ENCODE results near the gene NOL3.
A peak's percentile ranks its signal among the peaks of the same experiment; 100 is the strongest.

The NOL3 gene

DNA sequence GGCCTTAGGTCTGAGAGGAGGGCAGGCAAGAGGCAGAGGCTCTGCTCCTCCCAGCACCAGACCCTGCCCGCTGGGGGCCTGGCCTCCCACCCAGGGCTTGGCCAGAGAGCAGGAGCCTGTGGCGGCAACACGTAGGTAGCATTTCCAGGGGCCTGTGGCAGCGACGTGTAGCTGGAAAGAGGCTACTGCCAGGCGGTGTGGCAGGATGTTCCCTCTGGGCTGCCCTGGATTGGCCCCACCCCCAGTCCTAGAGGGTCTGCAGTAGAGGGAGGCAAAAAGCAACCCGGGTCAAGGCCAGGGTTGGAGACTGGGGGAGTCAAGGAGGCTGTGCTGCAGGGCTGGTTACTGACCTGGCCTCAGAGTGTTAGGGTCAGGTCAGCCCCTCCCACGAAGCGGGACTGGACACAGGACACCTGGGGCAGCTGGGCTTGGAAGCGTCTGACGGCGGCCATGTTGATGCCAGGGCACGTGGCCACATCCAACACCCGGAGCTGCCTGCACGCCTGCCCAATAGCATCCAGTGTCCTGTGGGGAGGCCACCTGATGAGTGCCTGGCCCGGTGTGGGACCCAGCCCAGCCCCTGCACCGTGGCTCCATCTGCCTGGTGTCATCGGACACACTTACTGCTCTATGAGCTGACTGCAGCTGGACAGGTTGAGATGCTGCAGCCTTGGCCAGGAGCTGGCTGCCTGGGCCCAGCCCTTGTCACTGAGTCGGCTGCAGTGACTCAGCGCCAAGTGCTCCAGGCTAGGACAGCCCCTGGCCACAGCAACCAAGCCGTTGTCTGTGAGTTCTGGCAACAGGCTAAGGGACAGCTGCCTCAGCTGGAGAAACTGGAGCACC, 37.1 kb downstream of the NOL3 start:
- no peak for DNase-seq

DNA sequence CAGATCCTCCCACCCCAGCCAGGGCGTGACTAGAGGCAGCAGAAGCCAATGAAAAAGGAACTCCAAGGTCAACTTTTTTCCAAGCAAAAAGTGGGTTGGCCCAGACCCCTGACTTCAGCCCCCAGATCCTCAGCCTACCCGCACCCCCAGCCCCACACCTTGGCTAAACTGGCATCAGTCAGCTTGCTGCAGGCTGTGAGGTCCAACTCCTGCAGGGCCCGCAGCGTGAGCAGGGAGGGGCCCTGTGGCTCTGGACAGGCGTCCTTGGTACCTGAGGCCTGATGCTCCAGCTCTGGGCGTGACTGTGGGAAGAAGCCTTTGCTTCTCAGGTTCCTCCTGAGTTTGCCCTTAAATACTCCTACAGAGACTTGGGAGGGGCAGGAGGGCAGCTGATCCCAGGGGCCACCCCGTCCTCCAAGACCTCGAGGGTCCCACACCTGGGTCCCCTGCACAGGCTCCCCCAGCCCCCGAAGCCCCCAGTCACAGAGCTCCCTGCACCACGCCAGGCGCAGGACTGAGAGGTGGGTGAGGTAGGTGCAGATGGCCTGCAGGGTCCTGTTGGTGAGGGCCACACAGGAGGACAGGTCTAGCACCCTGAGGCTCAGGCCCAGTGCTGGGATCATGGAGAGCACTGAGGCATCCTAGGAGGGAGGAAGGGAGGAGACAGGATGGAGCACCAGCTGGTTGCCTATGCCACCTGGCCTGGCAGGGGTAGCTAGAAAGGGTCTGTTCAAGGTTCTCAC, 38.0 kb downstream of the NOL3 start:
- DNase-seq: no peak

DNA sequence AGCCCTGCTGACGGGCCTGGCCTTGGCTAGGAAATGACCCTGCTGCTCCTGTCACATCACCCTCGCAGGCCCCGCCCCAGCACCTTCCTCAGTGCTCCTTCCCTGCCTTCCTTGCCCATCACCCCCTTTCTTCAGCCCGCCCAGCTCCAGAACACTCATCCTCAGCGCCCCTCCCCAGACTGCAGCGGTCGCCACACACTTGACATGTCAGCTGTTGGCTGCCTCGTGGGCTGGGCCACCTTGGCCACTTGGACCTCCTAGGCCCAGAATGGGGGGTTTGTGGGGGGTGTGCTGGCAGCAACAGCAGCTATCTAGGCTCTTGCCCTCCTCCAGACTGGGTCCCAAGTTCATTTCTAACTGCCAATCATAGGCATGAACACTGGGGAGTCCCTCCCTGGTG, 39.2 kb downstream of the NOL3 start:
- no peak for DNase-seq

DNA sequence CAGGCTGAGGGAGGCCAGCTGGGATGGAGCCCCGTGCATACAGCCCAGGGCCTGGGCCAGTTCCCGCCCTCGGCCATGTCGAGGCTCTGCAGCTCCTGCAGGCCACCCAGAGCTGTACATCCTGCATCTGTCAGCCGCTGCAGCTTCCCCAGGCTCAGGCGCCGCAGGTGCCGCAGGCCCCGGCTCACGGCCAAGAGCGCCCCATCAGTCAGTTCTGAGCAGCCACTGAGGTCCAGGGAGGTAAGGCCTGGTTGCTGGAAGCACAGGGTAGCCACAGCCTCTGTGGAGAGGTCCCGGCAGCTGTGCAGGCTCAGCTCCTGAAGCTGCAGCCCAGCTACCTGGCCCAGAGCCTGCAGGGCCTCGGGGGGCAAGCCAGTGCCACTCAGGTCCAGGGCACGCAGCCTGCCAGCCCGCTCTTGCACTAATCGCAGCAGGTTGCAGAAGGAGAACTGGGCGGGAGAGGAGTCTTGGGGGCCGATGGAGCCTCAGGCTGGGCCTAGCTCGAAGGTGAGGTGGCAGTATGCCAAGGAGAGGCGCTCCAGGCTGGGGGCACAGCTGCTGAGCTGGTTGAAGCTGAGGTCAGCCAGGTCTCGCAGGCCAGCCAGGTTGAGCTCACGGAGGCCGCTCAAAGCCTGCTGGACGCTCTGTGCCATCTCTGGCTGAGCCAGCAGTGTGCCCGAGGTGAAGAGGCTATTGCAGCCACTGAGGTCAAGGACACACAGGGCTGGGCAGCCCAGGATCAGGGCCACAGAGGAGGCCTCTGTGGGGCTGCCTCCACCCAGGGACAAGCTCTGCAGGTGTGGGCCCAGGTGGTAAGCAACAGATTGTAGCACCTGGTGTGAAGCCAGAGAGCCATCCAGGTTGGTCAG, 40.0 kb downstream of the NOL3 start:
- no peak for DNase-seq

DNA sequence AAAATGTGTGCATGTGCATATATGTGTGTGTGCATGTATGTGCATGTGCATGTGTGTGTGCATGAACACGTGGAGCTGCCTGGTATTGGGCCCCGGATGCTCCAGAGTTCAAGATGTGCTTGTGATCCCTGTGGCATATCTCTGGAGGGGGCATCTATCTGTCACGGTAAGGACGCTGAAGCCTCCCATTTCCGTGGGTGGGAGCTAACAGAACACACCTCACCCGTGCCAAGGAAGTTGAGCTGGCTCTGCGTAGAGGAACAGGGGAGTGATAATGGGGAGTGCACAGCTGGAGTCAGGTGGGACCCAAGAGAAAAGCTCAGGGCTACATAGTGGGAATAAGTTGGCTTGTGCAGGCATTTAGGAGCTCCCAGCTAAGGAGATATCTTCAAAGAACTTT, 41.3 kb downstream of the NOL3 start:
- no peak for DNase-seq

DNA sequence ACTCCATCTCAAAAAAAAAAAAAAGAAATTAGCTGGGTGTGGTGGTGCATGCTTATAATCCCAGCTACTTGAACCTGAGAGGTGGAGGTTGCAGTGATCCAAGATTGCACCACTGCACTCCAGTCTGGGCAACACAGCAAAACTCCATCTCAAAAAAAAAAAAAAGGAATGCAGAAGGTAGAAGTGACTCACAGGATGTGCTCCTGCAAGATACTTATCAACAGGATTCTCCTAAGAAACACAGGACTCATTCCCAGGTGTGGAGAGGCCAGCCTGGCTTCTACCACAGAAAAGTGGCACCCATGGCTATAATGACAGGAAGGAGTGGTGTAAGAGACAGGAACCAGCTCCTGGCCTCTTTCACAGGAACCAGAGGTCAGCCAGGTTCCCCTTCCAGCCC, 42.4 kb downstream of the NOL3 start:
- peak in 1 of 2 experiments; percentile 4 for DNase-seq

DNA sequence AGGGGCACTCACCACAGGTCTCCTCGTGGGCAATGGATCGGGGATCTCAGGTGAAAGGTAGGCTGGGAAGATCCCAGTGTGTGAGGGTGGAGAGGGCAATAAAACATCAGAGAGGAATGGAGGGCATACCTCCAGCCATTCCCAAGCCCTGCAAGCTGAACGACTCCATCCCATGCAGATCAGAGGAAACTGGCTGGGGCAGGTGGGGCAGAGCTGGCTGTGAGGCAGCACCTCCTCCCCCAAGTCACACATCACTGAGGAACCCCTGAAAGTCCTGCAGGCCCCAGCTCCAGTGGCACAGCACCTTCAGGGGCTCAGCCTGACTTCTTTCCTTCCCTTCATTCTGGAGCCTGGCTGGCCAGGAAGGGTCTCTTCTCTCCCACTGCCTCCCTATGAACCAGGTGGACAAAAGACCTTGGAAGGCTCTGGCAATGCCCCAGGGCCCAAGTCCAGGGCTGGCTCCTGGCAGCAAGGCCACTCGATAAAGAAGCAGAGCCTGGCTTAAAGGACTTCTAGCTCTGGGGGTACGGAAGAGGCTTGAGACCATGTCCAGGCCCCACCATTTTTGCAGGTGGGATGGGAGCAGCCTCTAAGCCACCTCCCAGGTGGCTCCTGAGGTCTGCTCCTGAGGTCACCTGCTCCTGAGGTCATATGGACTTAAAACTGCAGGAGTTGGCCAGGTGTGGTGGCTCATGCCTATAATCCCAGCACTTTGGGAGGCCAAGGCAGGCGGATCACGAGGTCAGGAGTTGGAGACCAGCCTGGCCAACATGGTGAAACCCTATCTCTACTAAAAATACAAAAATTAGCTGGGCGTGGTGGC, 43.1 kb downstream of the NOL3 start:
- no peak for DNase-seq

DNA sequence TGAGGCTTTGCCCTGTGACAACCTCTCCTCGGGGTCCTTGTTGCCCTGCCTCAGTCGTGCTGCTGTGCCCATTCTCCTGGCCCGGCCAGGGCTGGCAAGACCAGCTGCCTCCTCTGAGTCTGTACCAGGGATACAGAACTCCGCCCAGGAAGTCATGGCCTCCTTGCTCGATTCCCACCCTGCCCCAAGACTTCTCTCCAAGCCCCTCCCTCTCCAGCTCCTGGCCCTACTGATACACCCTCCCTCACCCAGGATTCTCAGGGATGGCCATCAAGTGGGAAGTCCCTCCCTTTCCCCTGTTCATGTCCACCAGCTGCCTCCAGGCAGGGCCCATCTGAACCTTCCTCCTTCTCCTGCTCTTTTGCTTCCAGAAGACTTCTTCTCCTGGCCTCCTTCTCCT, 45.4 kb downstream of the NOL3 start:
- DNase-seq: no peak

DNA sequence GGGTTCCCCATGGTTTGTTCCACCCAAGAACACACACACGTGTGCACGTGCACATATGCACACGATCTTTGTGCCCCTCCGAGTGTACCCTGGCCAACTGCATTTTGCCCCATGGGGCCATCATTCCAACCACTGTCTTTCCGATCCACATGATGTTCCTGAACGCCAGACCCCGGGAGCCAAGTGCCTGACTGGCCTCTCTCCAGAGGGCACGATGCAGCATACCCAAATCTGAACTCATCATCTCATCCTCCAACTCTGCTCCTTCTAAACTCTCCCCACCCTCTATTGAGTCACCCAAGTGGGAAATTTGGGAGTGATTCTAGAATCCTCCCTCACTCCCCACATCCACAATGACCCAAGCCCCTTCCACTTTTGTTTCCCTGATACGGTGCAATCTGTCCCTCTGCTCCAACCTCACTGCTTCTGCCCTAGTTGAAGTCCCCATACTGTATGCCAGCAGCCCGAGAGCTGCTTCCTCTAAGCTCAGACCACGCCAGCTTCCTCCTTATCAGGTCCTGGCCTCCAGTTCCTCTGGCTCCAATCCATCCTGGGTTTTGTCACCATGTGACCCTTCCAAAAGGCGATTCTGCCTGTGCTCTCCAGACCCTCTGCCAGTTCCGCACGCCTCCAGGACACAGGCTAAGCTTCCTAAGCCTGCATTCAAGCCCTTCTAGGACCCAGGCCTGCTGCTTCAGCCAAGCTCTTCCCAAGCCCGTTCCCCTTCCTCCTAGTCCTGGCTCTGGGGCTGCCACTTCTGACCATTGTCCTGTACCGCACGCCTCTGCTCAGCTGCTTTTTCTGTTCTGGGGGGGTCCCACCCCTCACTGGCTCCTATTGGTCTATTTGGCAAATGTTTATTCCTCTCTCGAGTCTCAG, 46.5 kb downstream of the NOL3 start:
- peak; percentile 59 to 67 for DNase-seq

DNA sequence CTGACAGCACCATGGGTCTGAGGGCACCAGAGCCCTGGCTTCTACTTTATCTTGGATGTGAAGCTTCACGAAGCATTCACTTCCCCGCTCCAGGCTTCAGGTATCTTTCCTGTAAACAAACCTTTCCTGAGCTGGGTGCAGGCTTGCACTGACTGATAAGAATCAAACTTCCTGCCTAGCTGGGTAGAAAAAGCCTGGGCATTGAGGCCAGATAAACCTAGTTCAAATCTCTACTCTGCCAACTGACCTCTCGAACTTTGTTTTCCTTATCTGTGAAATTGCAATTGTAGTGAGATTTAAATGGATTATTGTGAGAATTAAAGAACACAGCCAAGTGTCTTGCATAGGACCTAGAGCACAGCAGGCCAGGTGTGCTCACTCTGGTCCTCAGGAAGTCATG, 53.7 kb downstream of the NOL3 start:
- no peak for DNase-seq
